GM19438 (cell line): ENCODE results near the gene C2orf42.
"Not testable (repeated sequence)": the region's sequence is repeated elsewhere in the genome, so short reads cannot be mapped to it uniquely, and the experiment has no call there.

Experiments
- ATAC-seq: cut with Tn5 transposase; IDR thresholded peaks from one replicate; pipeline ENCODE4 v1.9.1; 2021; ENCODE audit warnings: low read depth; ENCODE audit not compliant: unreplicated experiment

The C2orf42 gene

GRCh38 chr2:70133491-70134322 lies 57.1 kb downstream of the C2orf42 start:
- no peak for ATAC-seq

- ATAC-seq, result no peak
These were observed 57.7 kb downstream of the C2orf42 start for GRCh38 chr2:70133127-70133452.

- ATAC-seq, result peak; percentile 35
These were observed 58.3 kb downstream of the C2orf42 start for GRCh38 chr2:70132244-70133126.

- not testable (repeated sequence) for ATAC-seq
These were observed 59.3 kb downstream of the C2orf42 start for GRCh38 chr2:70131344-70132143.

- no peak for ATAC-seq
These were observed 62.8 kb downstream of the C2orf42 start for GRCh38 chr2:70128005-70128404.

GRCh38 chr2:70126413-70126812 lies 64.4 kb downstream of the C2orf42 start:
- no peak for ATAC-seq

GRCh38 chr2:70125498-70125898 lies 65.3 kb downstream of the C2orf42 start:
- no peak for ATAC-seq

GRCh38 chr2:70124983-70125480 lies 65.8 kb downstream of the C2orf42 start:
- ATAC-seq, result peak; percentile 40

- ATAC-seq, result no peak
These were observed 67.0 kb downstream of the C2orf42 start for GRCh38 chr2:70123829-70124116.

GRCh38 chr2:70123051-70123828 lies 67.6 kb downstream of the C2orf42 start:
- ATAC-seq, result no peak

- no peak for ATAC-seq
These were observed 68.3 kb downstream of the C2orf42 start for GRCh38 chr2:70122470-70122869.

GRCh38 chr2:70121627-70122372 lies 69.0 kb downstream of the C2orf42 start:
- ATAC-seq, result no peak

GRCh38 chr2:70118798-70119454 lies 71.9 kb downstream of the C2orf42 start:
- ATAC-seq, result no peak

- ATAC-seq, result no peak
These were observed 73.8 kb downstream of the C2orf42 start for GRCh38 chr2:70116936-70117552.

- peak; percentile 70 for ATAC-seq
These were observed 75.0 kb downstream of the C2orf42 start for GRCh38 chr2:70115646-70116442.

- no peak for ATAC-seq
These were observed 77.3 kb downstream of the C2orf42 start for GRCh38 chr2:70113359-70114070.
